PC-9 (cell line): Measurements from ENCODE around the gene ABCG5. TPM values are rescaled to one million over a fixed set of nuclear protein-coding genes. Genes with fewer than 3 reads are reported as not detected.

Source experiments
- BruUV-seq: library from RNA; stranded (reverse); fragments of 400-500 nt; replicated peaks from 2 replicates; lab custom pipeline; 2021; lab: Mats Ljungman, UMichigan
- CTCF ChIA-PET: fragments of 300-600 bp; sonication (Branson Sonifier 250); formaldehyde crosslinking; loops from one replicate; lab custom pipeline; 2022; ENCODE audit warnings: antibody characterized with exemption; lab: Charles Lee
- POLR2A ChIA-PET: fragments of 300-600 bp; sonication (Branson Sonifier 250); formaldehyde crosslinking; loops from one replicate; lab custom pipeline; 2022; ENCODE audit warnings: antibody characterized with exemption; ENCODE audit not compliant: unreplicated experiment; lab: Charles Lee
- DNase-seq, 2 experiments: peaks; one replicate each; pipeline versions ENCODE4 v3.0.0 to v3.0.0-alpha.2; 2015 to 2022; ENCODE audit warnings: mixed read lengths in 1 of 2
- H2AFZ ChIP-seq: fragments of 200-600 bp; sonication (generic); 2 replicates; pipeline ENCODE4 v1.8.1; 2017; ENCODE audit warnings: antibody characterized with exemption
- H3F3A ChIP-seq: fragments of 200-600 bp; sonication (generic); 2 replicates; pipeline ENCODE4 v1.8.1; 2017; ENCODE audit warnings: antibody characterized with exemption, mild to moderate bottlenecking, low read depth; ENCODE audit not compliant: insufficient read depth
- H3K27ac ChIP-seq: fragments of 200-600 bp; sonication (generic); 2 replicates; pipeline ENCODE4 v1.6.1; 2016; ENCODE audit warnings: mixed run types
- H3K27me3 ChIP-seq: fragments of 200-600 bp; sonication (generic); 2 replicates; pipeline ENCODE4 v1.6.1; 2016; ENCODE audit warnings: low read depth, mixed run types; ENCODE audit not compliant: insufficient read depth
- H3K36me3 ChIP-seq: fragments of 200-600 bp; sonication (generic); 2 replicates; pipeline ENCODE4 v1.6.1; 2016; ENCODE audit warnings: low read depth, mixed run types
- H3K4me1 ChIP-seq: fragments of 200-600 bp; sonication (generic); replicated peaks from 2 replicates; pipeline ENCODE4 v1.6.1; 2016; ENCODE audit warnings: mixed run types; ENCODE audit not compliant: insufficient read depth
- H3K4me2 ChIP-seq: fragments of 200-600 bp; sonication (generic); 2 replicates; pipeline ENCODE4 v1.6.1; 2017; ENCODE audit warnings: mixed run types
- H3K4me3 ChIP-seq: fragments of 200-600 bp; sonication (generic); 2 replicates; pipeline ENCODE4 v1.6.1; 2016; ENCODE audit warnings: mixed run types
- H3K79me2 ChIP-seq: fragments of 200-600 bp; sonication (generic); 2 replicates; pipeline ENCODE4 v1.6.1; 2017; ENCODE audit warnings: low read depth, mixed run types
- H3K9me2 ChIP-seq: fragments of 200-600 bp; sonication (generic); 2 replicates; pipeline ENCODE4 v1.8.1; 2017; ENCODE audit warnings: mild to moderate bottlenecking; ENCODE audit not compliant: insufficient read depth
- H3K9me3 ChIP-seq: fragments of 200-600 bp; sonication (generic); 2 replicates; pipeline ENCODE4 v1.8.1; 2016; ENCODE audit warnings: low read depth; ENCODE audit not compliant: insufficient read depth
- H4K20me1 ChIP-seq: fragments of 200-600 bp; sonication (generic); 2 replicates; pipeline ENCODE4 v1.8.1; 2017; ENCODE audit not compliant: insufficient read depth
- EZH2 ChIP-seq: fragments of 200-600 bp; sonication (generic); IDR thresholded peaks from 2 replicates; pipeline ENCODE4 v1.8.0; 2017; ENCODE audit warnings: antibody characterized with exemption, low read depth
- intact Hi-C: fragments of 100-400 bp; cut with micrococcal nuclease; formaldehyde crosslinking; loops from one replicate; pipeline ENCODE4 v1.10.0; 2022; ENCODE audit not compliant: unreplicated experiment
- total RNA-seq: library from RNA; stranded (reverse); gene quantifications from 2 replicates; pipeline ENCODE4 v1.2.3, GENCODE V29; 2021
- TF ChIP-seq, protein P1 (sequence below): fragments of 200-600 bp; sonication (generic); conservative IDR thresholded peaks from 2 replicates; pipeline ENCODE4 v1.6.1; 2017; ENCODE audit warnings: mixed run types, antibody characterized with exemption, mild to moderate bottlenecking, moderate library complexity

Gene ABCG5
- total RNA-seq, 1 experiment from 2014 or later, result not detected

DNA sequence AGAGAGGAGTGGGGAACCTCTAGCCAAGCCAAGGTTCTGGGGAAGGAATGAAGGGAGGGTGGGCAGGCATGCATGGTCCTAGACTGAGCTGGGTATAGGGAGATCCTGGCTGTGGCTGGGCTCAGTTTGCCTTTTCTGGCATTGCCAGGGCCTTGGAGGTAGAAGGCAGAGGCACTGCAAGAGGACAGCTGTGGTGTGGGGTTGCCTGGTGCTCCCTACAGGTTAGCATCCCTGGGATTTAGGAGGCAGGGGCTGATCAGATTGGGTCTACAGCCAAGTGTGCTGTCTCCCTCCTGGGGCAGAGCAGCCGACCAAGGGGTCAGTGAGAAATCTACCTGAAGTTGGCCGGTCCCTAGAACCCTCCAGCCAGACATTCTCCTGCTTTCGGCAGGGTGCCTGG is 16.0 kb upstream of the ABCG5 start:
- ChIA-PET POLR2A (no interaction called here), CTCF (no interaction called here)
- BruUV-seq, result no TSS peak
- H3F3A ChIP-seq, result no peaks in the 10 kb centered on the region
- H3K4me1 ChIP-seq, result no peaks in the 10 kb centered on the region
- no peaks in the 10 kb centered on the region for H4K20me1 ChIP-seq
- H3K4me3 ChIP-seq, result no peak overlapping the region
- no peak for DNase-seq
- no peak overlapping the region for H3K4me2 ChIP-seq
- H3K9me2 ChIP-seq, result no peaks in the 10 kb centered on the region
- intact Hi-C loops, result no loop called here
- H3K27me3 ChIP-seq, result peaks cover 85% of the 10 kb centered on the region
- H3K36me3 ChIP-seq, result no peaks in the 10 kb centered on the region
- no peak overlapping the region for H2AFZ ChIP-seq
- H3K27ac ChIP-seq, result no peak overlapping the region
- no peaks in the 10 kb centered on the region for H3K9me3 ChIP-seq
- H3K79me2 ChIP-seq, result no peaks in the 10 kb centered on the region
- TF ChIP-seq, protein P1, sequence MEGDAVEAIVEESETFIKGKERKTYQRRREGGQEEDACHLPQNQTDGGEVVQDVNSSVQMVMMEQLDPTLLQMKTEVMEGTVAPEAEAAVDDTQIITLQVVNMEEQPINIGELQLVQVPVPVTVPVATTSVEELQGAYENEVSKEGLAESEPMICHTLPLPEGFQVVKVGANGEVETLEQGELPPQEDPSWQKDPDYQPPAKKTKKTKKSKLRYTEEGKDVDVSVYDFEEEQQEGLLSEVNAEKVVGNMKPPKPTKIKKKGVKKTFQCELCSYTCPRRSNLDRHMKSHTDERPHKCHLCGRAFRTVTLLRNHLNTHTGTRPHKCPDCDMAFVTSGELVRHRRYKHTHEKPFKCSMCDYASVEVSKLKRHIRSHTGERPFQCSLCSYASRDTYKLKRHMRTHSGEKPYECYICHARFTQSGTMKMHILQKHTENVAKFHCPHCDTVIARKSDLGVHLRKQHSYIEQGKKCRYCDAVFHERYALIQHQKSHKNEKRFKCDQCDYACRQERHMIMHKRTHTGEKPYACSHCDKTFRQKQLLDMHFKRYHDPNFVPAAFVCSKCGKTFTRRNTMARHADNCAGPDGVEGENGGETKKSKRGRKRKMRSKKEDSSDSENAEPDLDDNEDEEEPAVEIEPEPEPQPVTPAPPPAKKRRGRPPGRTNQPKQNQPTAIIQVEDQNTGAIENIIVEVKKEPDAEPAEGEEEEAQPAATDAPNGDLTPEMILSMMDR, result no peak
- no peak for TF ChIP-seq EZH2

DNA sequence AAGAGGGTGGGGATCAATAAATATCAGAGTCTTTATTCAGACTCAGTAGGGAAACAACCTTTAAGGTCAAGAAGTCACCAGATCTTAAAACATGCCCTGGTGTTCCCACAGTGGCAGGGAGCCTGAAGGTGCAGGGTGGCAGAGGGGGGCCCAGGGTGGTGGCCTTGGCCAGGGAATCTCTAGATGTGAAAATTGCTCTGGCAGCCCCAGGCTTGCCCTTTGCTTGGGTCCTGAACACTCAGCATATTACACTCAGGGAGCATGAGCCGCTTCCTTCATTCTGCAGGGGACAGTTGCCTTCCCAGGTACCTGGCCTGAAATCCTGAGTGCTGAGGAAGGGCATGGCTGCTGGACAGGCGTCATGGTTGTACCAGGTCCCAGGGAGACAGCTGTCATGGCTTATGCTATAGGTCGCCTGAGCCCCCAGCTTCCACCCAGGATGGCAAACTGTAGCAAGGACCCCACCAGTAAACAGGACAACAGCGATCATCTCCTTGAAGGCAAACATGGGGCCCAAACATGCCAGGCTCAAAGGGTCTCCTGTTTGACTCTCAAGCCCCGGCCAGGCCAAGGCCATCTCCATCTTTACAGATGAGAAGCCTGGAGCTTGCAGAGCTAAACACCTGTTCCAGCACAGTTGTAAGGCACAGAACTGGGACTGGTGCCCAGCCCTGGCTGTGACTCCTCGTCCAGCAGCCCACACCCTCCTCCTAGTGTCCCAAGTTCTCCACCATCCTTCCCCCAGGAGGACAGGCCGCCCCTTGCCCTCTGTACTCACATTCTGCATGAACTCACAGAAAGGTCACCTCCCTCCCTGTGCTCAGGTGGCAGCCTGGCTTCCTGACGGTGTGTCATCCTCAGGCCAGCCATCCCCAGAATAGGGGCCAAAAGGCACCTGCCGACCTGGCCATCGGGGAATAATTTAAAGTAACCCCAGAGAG is 14.8 kb upstream of the ABCG5 start:
- ChIA-PET CTCF (interaction anchor here (0.6 kb wide), 1 partner anchor 96 kb away, joined by 3 read pairs; no protein-coding TSS in a partner anchor), POLR2A (no interaction called here)
- intact Hi-C loops, result no loop called here

DNA sequence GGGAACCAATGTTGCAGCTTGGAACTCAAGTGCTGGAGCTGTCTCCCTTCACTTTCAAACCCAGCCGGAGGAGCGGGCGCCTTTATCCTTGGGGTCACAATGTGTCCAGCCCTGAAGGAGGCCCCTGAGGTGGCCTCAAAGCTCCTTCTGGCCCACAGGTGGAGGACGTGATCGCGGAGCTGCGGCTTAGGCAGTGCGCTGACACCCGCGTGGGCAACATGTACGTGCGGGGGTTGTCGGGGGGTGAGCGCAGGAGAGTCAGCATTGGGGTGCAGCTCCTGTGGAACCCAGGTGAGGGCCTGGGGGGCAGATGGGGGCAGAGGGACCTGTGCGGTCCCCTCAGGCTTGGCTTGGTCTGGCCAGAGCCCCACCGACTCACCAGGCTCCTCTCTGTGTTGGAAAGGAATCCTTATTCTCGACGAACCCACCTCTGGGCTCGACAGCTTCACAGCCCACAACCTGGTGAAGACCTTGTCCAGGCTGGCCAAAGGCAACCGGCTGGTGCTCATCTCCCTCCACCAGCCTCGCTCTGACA is 13.6 kb upstream of the ABCG5 start:
- no peaks in the 10 kb centered on the region for H3K36me3 ChIP-seq
- ChIA-PET POLR2A (interaction anchor here (0.6 kb wide), 1 partner anchor 519 kb away, joined by 3 read pairs; no protein-coding TSS in a partner anchor), CTCF (no interaction called here)
- no peaks in the 10 kb centered on the region for H3K9me2 ChIP-seq
- H3K4me2 ChIP-seq, result no peak overlapping the region
- H3K9me3 ChIP-seq, result no peaks in the 10 kb centered on the region
- H3K4me1 ChIP-seq, result peaks cover 5% of the 10 kb centered on the region; the same call in 1 of the 2 replicates
- BruUV-seq, result no TSS peak
- no peak overlapping the region for H3K27ac ChIP-seq
- intact Hi-C loops, result no loop called here
- no peaks in the 10 kb centered on the region for H3F3A ChIP-seq
- H2AFZ ChIP-seq, result no peak overlapping the region
- no peaks in the 10 kb centered on the region for H4K20me1 ChIP-seq
- no peak overlapping the region for H3K4me3 ChIP-seq
- no peak for TF ChIP-seq EZH2
- TF ChIP-seq, protein P1, result no peak
- no peaks in the 10 kb centered on the region for H3K79me2 ChIP-seq
- peaks cover 60% of the 10 kb centered on the region for H3K27me3 ChIP-seq
- DNase-seq, result no peak

More for the DNA sequence above, 14.8 kb upstream of the ABCG5 start:
- Histone ChIP-seq H3K27me3 (peaks cover 72% of the 10 kb centered on the region), H3K36me3 (no peaks in the 10 kb centered on the region), H4K20me1 (no peaks in the 10 kb centered on the region), H3K9me3 (no peaks in the 10 kb centered on the region), H3K4me1 (no peaks in the 10 kb centered on the region), H3K9me2 (no peaks in the 10 kb centered on the region), H3K4me2 (no peak overlapping the region), H3K27ac (no peak overlapping the region), H3F3A (no peaks in the 10 kb centered on the region), H3K79me2 (no peaks in the 10 kb centered on the region), H3K4me3 (no peak overlapping the region), H2AFZ (no peak overlapping the region)
- TF ChIP-seq, protein P1, result no peak
- TF ChIP-seq EZH2, result no peak
- no TSS peak for BruUV-seq
- DNase-seq, result no peak
